PC-9 (cell line): Measurements from ENCODE around the gene FARSA. TPM values are rescaled to one million over a fixed set of nuclear protein-coding genes. Genes with fewer than 3 reads are reported as not detected.
A peak's percentile ranks its signal among the peaks of the same experiment; 100 is the strongest.

Source experiments
- BruUV-seq: library from RNA; stranded (reverse); fragments of 400-500 nt; replicated peaks from 2 replicates; lab custom pipeline; 2021; lab: Mats Ljungman, UMichigan
- CTCF ChIA-PET: fragments of 300-600 bp; sonication (Branson Sonifier 250); formaldehyde crosslinking; loops from one replicate; lab custom pipeline; 2022; ENCODE audit warnings: antibody characterized with exemption; lab: Charles Lee
- POLR2A ChIA-PET: fragments of 300-600 bp; sonication (Branson Sonifier 250); formaldehyde crosslinking; loops from one replicate; lab custom pipeline; 2022; ENCODE audit warnings: antibody characterized with exemption; ENCODE audit not compliant: unreplicated experiment; lab: Charles Lee
- DNase-seq, 2 experiments: peaks; one replicate each; pipeline versions ENCODE4 v3.0.0 to v3.0.0-alpha.2; 2015 to 2022; ENCODE audit warnings: mixed read lengths in 1 of 2
- H2AFZ ChIP-seq: fragments of 200-600 bp; sonication (generic); 2 replicates; pipeline ENCODE4 v1.8.1; 2017; ENCODE audit warnings: antibody characterized with exemption
- H3F3A ChIP-seq: fragments of 200-600 bp; sonication (generic); 2 replicates; pipeline ENCODE4 v1.8.1; 2017; ENCODE audit warnings: antibody characterized with exemption, mild to moderate bottlenecking, low read depth; ENCODE audit not compliant: insufficient read depth
- H3K27ac ChIP-seq: fragments of 200-600 bp; sonication (generic); 2 replicates; pipeline ENCODE4 v1.6.1; 2016; ENCODE audit warnings: mixed run types
- H3K27me3 ChIP-seq: fragments of 200-600 bp; sonication (generic); 2 replicates; pipeline ENCODE4 v1.6.1; 2016; ENCODE audit warnings: low read depth, mixed run types; ENCODE audit not compliant: insufficient read depth
- H3K36me3 ChIP-seq: fragments of 200-600 bp; sonication (generic); 2 replicates; pipeline ENCODE4 v1.6.1; 2016; ENCODE audit warnings: low read depth, mixed run types
- H3K4me1 ChIP-seq: fragments of 200-600 bp; sonication (generic); replicated peaks from 2 replicates; pipeline ENCODE4 v1.6.1; 2016; ENCODE audit warnings: mixed run types; ENCODE audit not compliant: insufficient read depth
- H3K4me2 ChIP-seq: fragments of 200-600 bp; sonication (generic); 2 replicates; pipeline ENCODE4 v1.6.1; 2017; ENCODE audit warnings: mixed run types
- H3K4me3 ChIP-seq: fragments of 200-600 bp; sonication (generic); 2 replicates; pipeline ENCODE4 v1.6.1; 2016; ENCODE audit warnings: mixed run types
- H3K79me2 ChIP-seq: fragments of 200-600 bp; sonication (generic); 2 replicates; pipeline ENCODE4 v1.6.1; 2017; ENCODE audit warnings: low read depth, mixed run types
- H3K9me2 ChIP-seq: fragments of 200-600 bp; sonication (generic); 2 replicates; pipeline ENCODE4 v1.8.1; 2017; ENCODE audit warnings: mild to moderate bottlenecking; ENCODE audit not compliant: insufficient read depth
- H3K9me3 ChIP-seq: fragments of 200-600 bp; sonication (generic); 2 replicates; pipeline ENCODE4 v1.8.1; 2016; ENCODE audit warnings: low read depth; ENCODE audit not compliant: insufficient read depth
- H4K20me1 ChIP-seq: fragments of 200-600 bp; sonication (generic); 2 replicates; pipeline ENCODE4 v1.8.1; 2017; ENCODE audit not compliant: insufficient read depth
- EZH2 ChIP-seq: fragments of 200-600 bp; sonication (generic); IDR thresholded peaks from 2 replicates; pipeline ENCODE4 v1.8.0; 2017; ENCODE audit warnings: antibody characterized with exemption, low read depth
- intact Hi-C: fragments of 100-400 bp; cut with micrococcal nuclease; formaldehyde crosslinking; loops from one replicate; pipeline ENCODE4 v1.10.0; 2022; ENCODE audit not compliant: unreplicated experiment
- microRNA-seq: library from miRNA; unstranded; fragments of <30 nt; microRNA quantifications from one replicate; pipeline ENCODE4 v1.2.0, GENCODE V29; 2021; ENCODE audit warnings: borderline number of aligned reads, borderline replicate concordance
- total RNA-seq: library from RNA; stranded (reverse); gene quantifications from 2 replicates; pipeline ENCODE4 v1.2.3, GENCODE V29; 2021
- TF ChIP-seq, protein P1 (sequence below): fragments of 200-600 bp; sonication (generic); conservative IDR thresholded peaks from 2 replicates; pipeline ENCODE4 v1.6.1; 2017; ENCODE audit warnings: mixed run types, antibody characterized with exemption, mild to moderate bottlenecking, moderate library complexity

FARSA gene
- total RNA-seq, 1 experiment from 2014 or later, result 53.7 TPM

GRCh38 chr19:12873891-12874745 is 59.4 kb downstream of the FARSA start:
- no peaks in the 10 kb centered on the region for H3K9me2 ChIP-seq
- POLR2A ChIA-PET, result no interaction called here
- no peak overlapping the region for H2AFZ ChIP-seq
- H3K4me3 ChIP-seq, result no peak overlapping the region
- H3K36me3 ChIP-seq, result no peaks in the 10 kb centered on the region
- H3K27me3 ChIP-seq, result no peaks in the 10 kb centered on the region
- BruUV-seq, result no TSS peak
- H3K27ac ChIP-seq, result no peak overlapping the region
- intact Hi-C loops, result no loop called here
- no peaks in the 10 kb centered on the region for H4K20me1 ChIP-seq
- peak overlapping the region; percentile 75 for H3K4me2 ChIP-seq
- CTCF ChIA-PET, result no interaction called here
- peaks cover 26% of the 10 kb centered on the region for H3F3A ChIP-seq
- no peak for TF ChIP-seq EZH2
- TF ChIP-seq, protein P1, sequence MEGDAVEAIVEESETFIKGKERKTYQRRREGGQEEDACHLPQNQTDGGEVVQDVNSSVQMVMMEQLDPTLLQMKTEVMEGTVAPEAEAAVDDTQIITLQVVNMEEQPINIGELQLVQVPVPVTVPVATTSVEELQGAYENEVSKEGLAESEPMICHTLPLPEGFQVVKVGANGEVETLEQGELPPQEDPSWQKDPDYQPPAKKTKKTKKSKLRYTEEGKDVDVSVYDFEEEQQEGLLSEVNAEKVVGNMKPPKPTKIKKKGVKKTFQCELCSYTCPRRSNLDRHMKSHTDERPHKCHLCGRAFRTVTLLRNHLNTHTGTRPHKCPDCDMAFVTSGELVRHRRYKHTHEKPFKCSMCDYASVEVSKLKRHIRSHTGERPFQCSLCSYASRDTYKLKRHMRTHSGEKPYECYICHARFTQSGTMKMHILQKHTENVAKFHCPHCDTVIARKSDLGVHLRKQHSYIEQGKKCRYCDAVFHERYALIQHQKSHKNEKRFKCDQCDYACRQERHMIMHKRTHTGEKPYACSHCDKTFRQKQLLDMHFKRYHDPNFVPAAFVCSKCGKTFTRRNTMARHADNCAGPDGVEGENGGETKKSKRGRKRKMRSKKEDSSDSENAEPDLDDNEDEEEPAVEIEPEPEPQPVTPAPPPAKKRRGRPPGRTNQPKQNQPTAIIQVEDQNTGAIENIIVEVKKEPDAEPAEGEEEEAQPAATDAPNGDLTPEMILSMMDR, result no peak
- no peaks in the 10 kb centered on the region for H3K9me3 ChIP-seq
- no peak for DNase-seq
- H3K4me1 ChIP-seq, result no peaks in the 10 kb centered on the region
- no peaks in the 10 kb centered on the region for H3K79me2 ChIP-seq

GRCh38 chr19:12872941-12873890 is 60.3 kb downstream of the FARSA start:
- no peaks in the 10 kb centered on the region for H3K9me2 ChIP-seq
- CTCF ChIA-PET, result interaction anchor here (0.6 to 1.1 kb wide), 3 partner anchors 9 to 123 kb away, joined by 4 to 14 read pairs (median 7); no protein-coding TSS in a partner anchor
- no peaks in the 10 kb centered on the region for H3K4me1 ChIP-seq
- intact Hi-C loops, result no loop called here
- no TSS peak for BruUV-seq
- DNase-seq, result peak; percentile 70 to 93
- no peaks in the 10 kb centered on the region for H3K79me2 ChIP-seq
- peaks cover 26% of the 10 kb centered on the region for H3F3A ChIP-seq
- H2AFZ ChIP-seq, result peak overlapping the region; percentile 52; the same call in 1 of the 2 replicates
- H3K4me2 ChIP-seq, result peak overlapping the region; percentile 75
- peak overlapping the region; percentile 38; the same call in 1 of the 2 replicates for H3K4me3 ChIP-seq
- TF ChIP-seq, protein P1, result 0 out of 2 replicates have a peak, but pooled peaks have one; percentile 13
- TF ChIP-seq EZH2, result no peak
- no peaks in the 10 kb centered on the region for H3K9me3 ChIP-seq
- no peaks in the 10 kb centered on the region for H3K27me3 ChIP-seq
- H4K20me1 ChIP-seq, result no peaks in the 10 kb centered on the region
- no peak overlapping the region for H3K27ac ChIP-seq
- POLR2A ChIA-PET, result interaction anchor here (0.6 kb wide), 1 partner anchor 86 kb away, joined by 3 read pairs; no protein-coding TSS in a partner anchor
- H3K36me3 ChIP-seq, result no peaks in the 10 kb centered on the region

Small RNA genes within 50 kb of the gene (microRNA-seq; reads per million reads assigned to microRNA genes)
- gene MIR5695, result not detected
- gene MIR6515, result 2.0 reads per million

Other genes with a start within 250 kb of the FARSA start
- gene GNG14, start 245.7 kb downstream of the FARSA start, total RNA-seq, result not detected in 2 replicates
- gene FBXW9, start 237.1 kb downstream of the FARSA start, total RNA-seq, result 21.0 and 21.9 TPM in 2 replicates
- gene TNPO2, start 209.8 kb downstream of the FARSA start, total RNA-seq, result 67.4 and 77.5 TPM in 2 replicates
- 173 and 194 TPM in 2 replicates for gene TRIR, start 199.0 kb downstream of the FARSA start, total RNA-seq
- gene GET3, start 196.2 kb downstream of the FARSA start, total RNA-seq, result 72.8 and 81.9 TPM in 2 replicates
- not detected in 2 replicates for gene BEST2, start 181.9 kb downstream of the FARSA start, total RNA-seq
- gene HOOK2, start 158.2 kb downstream of the FARSA start, total RNA-seq, result 109 and 127 TPM in 2 replicates
- 70.7 and 87.0 TPM in 2 replicates for gene JUNB, start 142.2 kb downstream of the FARSA start, total RNA-seq
- 268 and 271 TPM in 2 replicates for gene PRDX2, start 131.9 kb downstream of the FARSA start, total RNA-seq
- 28.8 and 30.0 TPM in 2 replicates for gene THSD8, start 131.6 kb downstream of the FARSA start, total RNA-seq
- 38.6 and 60.4 TPM in 2 replicates for gene RNASEH2A, start 127.1 kb downstream of the FARSA start, total RNA-seq
- 0.78 and 1.0 TPM in 2 replicates for gene RTBDN, start 99.1 kb downstream of the FARSA start, total RNA-seq
- 11.4 and 11.9 TPM in 2 replicates for gene MAST1, start 95.2 kb downstream of the FARSA start, total RNA-seq
- 68.4 and 81.0 TPM in 2 replicates for gene DNASE2, start 52.3 kb downstream of the FARSA start, total RNA-seq
- gene KLF1, start 46.5 kb downstream of the FARSA start, total RNA-seq, result 0.22 and 0.25 TPM in 2 replicates
- gene GCDH, start 42.6 kb downstream of the FARSA start, total RNA-seq, result 23.2 and 27.8 TPM in 2 replicates
- 2.1 and 2.6 TPM in 2 replicates for gene SYCE2, start 14.4 kb downstream of the FARSA start, total RNA-seq
- gene CALR, start 4.9 kb upstream of the FARSA start, total RNA-seq, result 606 and 727 TPM in 2 replicates
- gene RAD23A, start 12.2 kb upstream of the FARSA start, total RNA-seq, result 186 and 187 TPM in 2 replicates
- 29.1 and 32.5 TPM in 2 replicates for gene GADD45GIP1, start 23.5 kb upstream of the FARSA start, total RNA-seq
- 0.20 and 0.28 TPM in 2 replicates for gene DAND5, start 35.9 kb upstream of the FARSA start, total RNA-seq
- 19.7 and 24.2 TPM in 2 replicates for gene NFIX, start 61.8 kb upstream of the FARSA start, total RNA-seq
- 0.24 TPM in 1 of 2 replicates, not detected in the other for gene LYL1, start 169.1 kb upstream of the FARSA start, total RNA-seq
- gene TRMT1, start 183.0 kb upstream of the FARSA start, total RNA-seq, result 44.1 and 51.1 TPM in 2 replicates
- gene NACC1, start 184.6 kb upstream of the FARSA start, total RNA-seq, result 101 and 133 TPM in 2 replicates
- 86.2 and 89.6 TPM in 2 replicates for gene STX10, start 216.7 kb upstream of the FARSA start, total RNA-seq
- 72.7 and 95.5 TPM in 2 replicates for gene IER2, start 216.7 kb upstream of the FARSA start, total RNA-seq